ENCODE measurements around the gene PRKAR1B.

DNA sequence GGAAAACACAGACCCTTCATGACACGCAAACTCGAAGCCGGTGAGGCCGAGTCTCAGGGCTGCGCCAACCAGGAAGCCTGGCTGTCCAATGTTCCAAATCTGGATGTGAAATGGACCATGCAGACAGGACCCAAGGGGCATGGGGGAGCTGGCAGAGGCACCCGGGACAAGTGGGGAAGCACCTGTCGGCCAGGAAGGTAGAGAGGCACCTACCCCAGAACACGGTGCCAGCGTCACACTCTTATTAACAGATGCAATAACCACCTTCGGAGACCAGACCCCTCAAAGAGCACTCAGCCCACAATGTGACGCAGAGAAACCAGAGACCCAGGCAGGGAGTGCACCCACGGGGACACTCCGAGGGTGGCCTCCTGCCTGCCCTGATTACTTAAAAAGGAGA lies 119.1 kb downstream of the PRKAR1B start:
- TF ChIP-seq POLR2A (IDR thresholded peaks at IDR 0.05) (no peak), CTCF (IDR thresholded peaks at IDR 0.05) (no peak)

All from stomach (tissue), 4 donors.